GM19395 (cell line): ENCODE data around the gene PNMA8A.

Experiments
- ATAC-seq: cut with Tn5 transposase; IDR thresholded peaks from one replicate; pipeline ENCODE4 v1.9.1; 2021; ENCODE audit warnings: mild to moderate bottlenecking, moderate library complexity; ENCODE audit not compliant: unreplicated experiment

The PNMA8A gene

GRCh38 chr19:46431824-46432223 is 39.5 kb downstream of the PNMA8A start:
- ATAC-seq: no peak

GRCh38 chr19:46429999-46430398 is 41.4 kb downstream of the PNMA8A start:
- ATAC-seq: no peak

GRCh38 chr19:46428239-46429135 is 42.9 kb downstream of the PNMA8A start, which contains the start of gene PNMA8C:
Gene PNMA8C (minus strand): TSS chr19:46428936. CDS start chr19:46428359, 577 bp downstream.
- no peak for ATAC-seq

GRCh38 chr19:46427518-46428045 is 43.8 kb downstream of the PNMA8A start:
- no peak for ATAC-seq

GRCh38 chr19:46426506-46427162 is 44.7 kb downstream of the PNMA8A start:
- no peak for ATAC-seq

GRCh38 chr19:46426035-46426505 is 45.3 kb downstream of the PNMA8A start:
- ATAC-seq: no peak

GRCh38 chr19:46423188-46423587 is 48.2 kb downstream of the PNMA8A start:
- ATAC-seq: no peak

GRCh38 chr19:46422344-46422743 is 49.0 kb downstream of the PNMA8A start:
- ATAC-seq: no peak

GRCh38 chr19:46420056-46420455 is 51.3 kb downstream of the PNMA8A start:
- ATAC-seq: no peak
